ENCODE data around the gene NRXN2. TPM values are rescaled to one million over a fixed set of nuclear protein-coding genes. Genes with fewer than 3 reads are reported as not detected.

Gene NRXN2
- polyA plus RNA-seq, 1 experiment = 0.20 TPM

DNA sequence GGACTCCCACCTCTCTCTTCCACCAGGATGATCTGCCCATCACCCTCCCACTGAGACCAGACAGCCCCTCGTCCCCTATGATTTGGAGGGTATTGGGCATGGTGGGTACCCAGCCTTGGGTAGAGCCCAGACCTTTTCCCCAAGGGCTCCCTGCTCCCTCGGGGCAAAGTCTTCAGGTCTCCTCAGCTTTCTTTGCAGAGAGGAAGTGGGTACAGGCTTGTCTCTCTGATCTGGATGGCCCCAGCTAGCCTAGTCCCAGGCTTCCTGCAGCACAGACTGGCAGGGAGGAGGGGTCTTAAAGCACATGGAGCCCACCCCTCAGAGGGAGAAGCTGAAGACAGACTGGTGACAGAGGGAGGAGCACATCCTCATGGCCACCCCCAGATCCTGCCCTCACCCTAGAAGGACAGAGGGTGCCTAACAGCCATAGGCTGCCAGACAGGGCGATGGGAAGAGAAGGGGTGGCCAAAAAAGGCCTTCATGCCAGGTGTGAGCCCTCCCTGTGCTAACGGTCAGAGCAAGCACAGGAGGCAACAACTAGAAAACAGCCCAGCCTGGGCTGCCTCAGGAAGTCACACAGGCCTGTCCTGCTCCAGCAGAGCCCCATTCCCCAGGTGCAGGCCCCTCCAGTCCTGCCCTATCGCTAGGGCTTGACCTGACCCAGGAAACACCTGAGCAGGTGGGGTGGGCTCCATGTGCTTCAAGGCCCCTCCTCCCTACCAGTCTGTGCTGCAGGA is 101.5 kb downstream of the NRXN2 start:
- Histone ChIP-seq H3K36me3 (ENCODE audit: control insufficient read depth, insufficient read depth, low read length) (no peaks in the 10 kb centered on the region), H3K27me3 (ENCODE audit: control insufficient read depth, insufficient read depth, low read length) (peaks cover 8% of the 10 kb centered on the region; the same call in 1 of the 2 replicates), H3K4me3 (ENCODE audit: low read depth, low read length) (no peak overlapping the region)
- TF ChIP-seq, protein P1, sequence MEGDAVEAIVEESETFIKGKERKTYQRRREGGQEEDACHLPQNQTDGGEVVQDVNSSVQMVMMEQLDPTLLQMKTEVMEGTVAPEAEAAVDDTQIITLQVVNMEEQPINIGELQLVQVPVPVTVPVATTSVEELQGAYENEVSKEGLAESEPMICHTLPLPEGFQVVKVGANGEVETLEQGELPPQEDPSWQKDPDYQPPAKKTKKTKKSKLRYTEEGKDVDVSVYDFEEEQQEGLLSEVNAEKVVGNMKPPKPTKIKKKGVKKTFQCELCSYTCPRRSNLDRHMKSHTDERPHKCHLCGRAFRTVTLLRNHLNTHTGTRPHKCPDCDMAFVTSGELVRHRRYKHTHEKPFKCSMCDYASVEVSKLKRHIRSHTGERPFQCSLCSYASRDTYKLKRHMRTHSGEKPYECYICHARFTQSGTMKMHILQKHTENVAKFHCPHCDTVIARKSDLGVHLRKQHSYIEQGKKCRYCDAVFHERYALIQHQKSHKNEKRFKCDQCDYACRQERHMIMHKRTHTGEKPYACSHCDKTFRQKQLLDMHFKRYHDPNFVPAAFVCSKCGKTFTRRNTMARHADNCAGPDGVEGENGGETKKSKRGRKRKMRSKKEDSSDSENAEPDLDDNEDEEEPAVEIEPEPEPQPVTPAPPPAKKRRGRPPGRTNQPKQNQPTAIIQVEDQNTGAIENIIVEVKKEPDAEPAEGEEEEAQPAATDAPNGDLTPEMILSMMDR (IDR thresholded peaks at IDR 0.05; ENCODE audit: insufficient read depth, low read depth, low read length) = no peak
- no peak for DNase-seq (ENCODE audit: low read depth)
- ChIA-PET POLR2A (no interaction called here), CTCF (interaction anchor here (1.0 to 1.6 kb wide), 2 partner anchors 16 to 63 kb away, joined by 3 to 5 read pairs; no protein-coding TSS in a partner anchor)

DNA sequence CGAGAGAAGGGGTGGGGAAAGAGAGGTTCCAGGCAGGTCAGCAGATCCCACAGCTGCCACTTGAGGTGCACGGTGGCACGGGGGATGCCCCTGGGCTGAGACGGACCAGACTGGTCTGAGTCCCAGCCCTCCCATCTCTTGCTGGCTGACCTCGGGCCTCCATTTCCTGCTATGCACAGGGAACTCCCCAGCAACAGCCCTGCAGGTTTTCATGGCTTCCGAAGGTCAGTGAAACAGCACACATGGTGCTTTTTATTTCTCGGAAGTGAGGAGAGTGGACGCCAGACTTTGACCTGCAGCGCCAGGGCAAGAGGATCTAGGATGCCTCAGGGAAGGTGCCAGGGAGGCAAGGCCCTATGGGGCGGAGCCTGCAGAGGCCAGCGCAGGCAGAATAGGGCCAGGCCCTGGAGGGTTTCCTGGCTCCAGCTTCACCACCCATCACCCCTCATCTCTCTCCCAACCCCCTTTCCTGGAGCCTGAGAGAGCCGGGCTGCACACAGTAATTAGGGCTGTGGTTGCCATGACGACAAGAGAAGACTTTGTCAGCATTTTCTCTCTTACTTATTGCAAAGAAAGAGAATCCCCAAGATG is 102.5 kb downstream of the NRXN2 start:
- TF ChIP-seq, protein P1 (IDR thresholded peaks at IDR 0.05; ENCODE audit: insufficient read depth, low read depth, low read length) = no peak
- H3K4me3 ChIP-seq (ENCODE audit: low read depth, low read length) = no peak overlapping the region
- CTCF ChIA-PET = interaction anchor here (1.0 to 1.9 kb wide), 2 partner anchors 32 to 62 kb away, joined by 3 to 5 read pairs; no protein-coding TSS in a partner anchor
- DNase-seq (ENCODE audit: low read depth) = no peak
- no peaks in the 10 kb centered on the region for H3K36me3 ChIP-seq (ENCODE audit: control insufficient read depth, insufficient read depth, low read length)
- peaks cover 4% of the 10 kb centered on the region; the same call in 1 of the 2 replicates for H3K27me3 ChIP-seq (ENCODE audit: control insufficient read depth, insufficient read depth, low read length)
- POLR2A ChIA-PET = no interaction called here

DNA sequence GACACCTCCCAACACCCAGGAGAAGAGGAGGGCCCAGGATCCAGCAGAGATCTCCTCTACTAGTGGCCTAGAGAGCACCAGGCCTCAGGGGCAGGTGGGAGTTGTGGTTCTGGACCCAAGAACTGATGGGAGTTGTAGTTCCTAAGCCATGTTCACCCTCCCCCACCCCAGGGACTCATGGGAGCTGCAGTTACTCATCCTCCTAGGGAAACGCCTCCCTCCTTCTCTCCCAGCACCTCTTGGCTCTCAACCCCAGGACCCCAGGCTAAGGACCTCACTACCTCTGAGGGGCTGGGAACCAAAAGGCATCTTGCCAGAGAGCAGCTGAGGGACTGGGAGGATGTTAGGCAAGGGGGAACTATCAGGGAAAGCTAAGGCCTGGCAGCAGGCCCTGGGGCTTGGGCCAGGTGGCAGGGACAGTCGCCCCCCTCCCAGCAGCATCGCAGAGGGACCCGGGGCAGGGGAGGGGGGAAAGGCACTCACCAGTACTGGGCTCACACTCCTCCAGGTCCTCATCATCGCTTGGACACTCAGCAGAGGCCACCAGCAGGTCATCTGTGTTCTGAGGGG is 103.1 kb downstream of the NRXN2 start:
- POLR2A ChIA-PET = no interaction called here
- Histone ChIP-seq H3K36me3 (ENCODE audit: control insufficient read depth, insufficient read depth, low read length) (no peaks in the 10 kb centered on the region), H3K27me3 (ENCODE audit: control insufficient read depth, insufficient read depth, low read length) (0 out of 2 replicates have a peak, but pooled peaks cover 2% of the 10 kb centered on the region), H3K4me3 (ENCODE audit: low read depth, low read length) (no peak overlapping the region)
- no peak for DNase-seq (ENCODE audit: low read depth)
- CTCF ChIA-PET = interaction anchor here (1.9 kb wide), 1 partner anchor 33 kb away, joined by 5 read pairs; no protein-coding TSS in a partner anchor
- TF ChIP-seq, protein P1 (IDR thresholded peaks at IDR 0.05; ENCODE audit: insufficient read depth, low read depth, low read length) = no peak

DNA sequence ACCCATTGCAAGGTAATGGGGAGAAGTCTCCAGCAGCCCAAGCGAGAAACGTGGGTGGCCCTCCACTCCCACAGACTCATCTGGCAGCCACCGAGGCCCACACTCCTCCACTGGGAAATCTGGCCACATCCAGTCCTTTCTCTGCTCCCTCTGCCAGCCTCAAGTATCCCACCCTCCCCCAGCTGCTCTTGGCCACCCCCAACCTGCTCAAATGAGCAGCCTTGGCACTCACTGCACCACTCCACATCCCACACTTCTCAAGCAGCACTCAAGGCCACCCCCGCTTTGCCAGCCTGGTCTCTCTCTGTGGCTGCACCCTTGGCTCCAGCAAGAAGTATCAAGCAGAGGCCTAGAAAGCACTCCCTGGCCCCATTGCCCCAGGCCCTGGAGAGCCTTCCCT is 103.8 kb downstream of the NRXN2 start:
- POLR2A ChIA-PET = no interaction called here
- TF ChIP-seq, protein P1 (IDR thresholded peaks at IDR 0.05; ENCODE audit: insufficient read depth, low read depth, low read length) = no peak
- no peak for DNase-seq (ENCODE audit: low read depth)
- CTCF ChIA-PET = interaction anchor here (1.9 kb wide), 1 partner anchor 33 kb away, joined by 5 read pairs; no protein-coding TSS in a partner anchor
- 0 out of 2 replicates have a peak, but pooled peaks cover 1% of the 10 kb centered on the region for H3K27me3 ChIP-seq (ENCODE audit: control insufficient read depth, insufficient read depth, low read length)
- no peak overlapping the region for H3K4me3 ChIP-seq (ENCODE audit: low read depth, low read length)
- H3K36me3 ChIP-seq (ENCODE audit: control insufficient read depth, insufficient read depth, low read length) = no peaks in the 10 kb centered on the region

DNA sequence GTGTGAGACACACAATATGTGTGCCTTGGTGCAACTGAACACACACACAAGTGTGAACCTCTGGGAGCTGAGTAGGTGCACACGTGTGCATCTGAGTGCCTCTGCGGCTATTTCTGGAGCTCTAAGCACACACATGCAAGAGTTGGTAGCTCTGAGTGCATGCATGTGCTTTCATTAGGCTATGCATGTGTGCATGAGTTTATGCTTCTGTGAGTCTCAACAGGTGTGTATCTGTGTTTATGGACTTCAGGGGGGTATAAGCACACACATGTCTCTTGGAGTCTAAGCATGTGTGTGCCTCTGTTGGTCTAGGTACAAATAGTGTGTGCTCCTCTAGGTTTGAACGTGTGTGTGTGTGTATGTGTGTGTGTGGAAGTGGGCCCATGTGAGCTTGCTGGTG is 106.2 kb downstream of the NRXN2 start:
- no peak for DNase-seq (ENCODE audit: low read depth)
- H3K27me3 ChIP-seq (ENCODE audit: control insufficient read depth, insufficient read depth, low read length) = 0 out of 2 replicates have a peak, but pooled peaks cover 4% of the 10 kb centered on the region
- H3K4me3 ChIP-seq (ENCODE audit: low read depth, low read length) = no peak overlapping the region
- no peaks in the 10 kb centered on the region for H3K36me3 ChIP-seq (ENCODE audit: control insufficient read depth, insufficient read depth, low read length)
- TF ChIP-seq, protein P1 (IDR thresholded peaks at IDR 0.05; ENCODE audit: insufficient read depth, low read depth, low read length) = no peak
- ChIA-PET POLR2A (no interaction called here), CTCF (no interaction called here)
